Measurements from ENCODE around the gene CHP2. TPM values are rescaled to one million over a fixed set of nuclear protein-coding genes. Genes with fewer than 3 reads are reported as not detected.

The CHP2 gene
- total and polyA plus RNA-seq, 9 of the 15 experiments (the other 6 are each of a cell fraction or from before 2014, with no cell fraction given): 0.23 to 1.1 (median 0.80) TPM

- peak; percentile 66 for TF ChIP-seq FIP1L1 (IDR thresholded peaks at IDR 0.05; ENCODE audit: low read depth, low read length, poor library complexity, severe bottlenecking)
- TF ChIP-seq PRDM10 (IDR thresholded peaks at IDR 0.05; ENCODE audit: partially characterized antibody): peak; percentile 74
- 0 out of 2 replicates have a peak, but pooled peaks have one; percentile 39 for TF ChIP-seq NCOA6 (IDR thresholded peaks at IDR 0.05)
- 0 out of 2 replicates have a peak, but pooled peaks have one; percentile 34 for TF ChIP-seq ETV5 (CRISPR knock-in tag; IDR thresholded peaks at IDR 0.05; ENCODE audit: low read depth)
- TF ChIP-seq HINFP (tag; conservative IDR thresholded peaks at IDR 0.05; ENCODE audit: low read depth): no peak
- no peak for TF ChIP-seq ZBTB49 (CRISPR knock-in tag; IDR thresholded peaks at IDR 0.05; ENCODE audit: borderline replicate concordance)
These were observed at the start of gene CHP2 (continued) for GRCh38 chr16:23754594-23755483.

Measured in K562 (cell line).